Measurements from ENCODE around the gene VMO1.

The VMO1 gene

DNA sequence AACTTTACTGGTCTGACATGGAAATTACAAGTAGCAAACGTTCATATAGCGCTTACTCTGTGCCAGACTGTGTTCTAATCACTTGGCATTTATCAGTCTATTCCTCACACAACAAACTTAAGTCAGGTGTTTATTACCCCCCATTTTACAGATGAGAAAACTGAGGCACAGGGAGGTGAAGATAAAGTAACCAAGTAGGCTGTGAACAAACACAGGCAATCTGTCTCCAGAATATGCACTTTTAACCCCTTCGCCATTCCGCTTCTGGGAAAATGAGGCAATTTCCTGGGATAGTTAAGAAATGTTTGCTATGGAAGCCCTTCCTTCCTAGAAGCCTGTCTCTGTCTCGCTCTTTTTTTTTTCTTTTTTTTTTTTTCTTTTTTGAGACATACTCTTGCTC lies 34.2 kb downstream of the VMO1 start:
- TF ChIP-seq, protein P1, sequence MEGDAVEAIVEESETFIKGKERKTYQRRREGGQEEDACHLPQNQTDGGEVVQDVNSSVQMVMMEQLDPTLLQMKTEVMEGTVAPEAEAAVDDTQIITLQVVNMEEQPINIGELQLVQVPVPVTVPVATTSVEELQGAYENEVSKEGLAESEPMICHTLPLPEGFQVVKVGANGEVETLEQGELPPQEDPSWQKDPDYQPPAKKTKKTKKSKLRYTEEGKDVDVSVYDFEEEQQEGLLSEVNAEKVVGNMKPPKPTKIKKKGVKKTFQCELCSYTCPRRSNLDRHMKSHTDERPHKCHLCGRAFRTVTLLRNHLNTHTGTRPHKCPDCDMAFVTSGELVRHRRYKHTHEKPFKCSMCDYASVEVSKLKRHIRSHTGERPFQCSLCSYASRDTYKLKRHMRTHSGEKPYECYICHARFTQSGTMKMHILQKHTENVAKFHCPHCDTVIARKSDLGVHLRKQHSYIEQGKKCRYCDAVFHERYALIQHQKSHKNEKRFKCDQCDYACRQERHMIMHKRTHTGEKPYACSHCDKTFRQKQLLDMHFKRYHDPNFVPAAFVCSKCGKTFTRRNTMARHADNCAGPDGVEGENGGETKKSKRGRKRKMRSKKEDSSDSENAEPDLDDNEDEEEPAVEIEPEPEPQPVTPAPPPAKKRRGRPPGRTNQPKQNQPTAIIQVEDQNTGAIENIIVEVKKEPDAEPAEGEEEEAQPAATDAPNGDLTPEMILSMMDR (conservative IDR thresholded peaks at IDR 0.05), result no peak
- no peak overlapping the region for H3K27ac ChIP-seq

- no peak overlapping the region for H3K27ac ChIP-seq
- TF ChIP-seq, protein P1 (conservative IDR thresholded peaks at IDR 0.05), result no peak
Observed at GRCh38 chr17:4750606-4751005, 35.6 kb downstream of the VMO1 start.

GRCh38 chr17:4748686-4749085 lies 37.5 kb downstream of the VMO1 start:
- no peak overlapping the region for H3K27ac ChIP-seq
- TF ChIP-seq, protein P1 (conservative IDR thresholded peaks at IDR 0.05), result no peak

- no peak overlapping the region for H3K27ac ChIP-seq
- TF ChIP-seq, protein P1 (conservative IDR thresholded peaks at IDR 0.05), result no peak
Observed at GRCh38 chr17:4747847-4748246, 38.3 kb downstream of the VMO1 start.

- H3K27ac ChIP-seq, result no peak overlapping the region
- TF ChIP-seq, protein P1 (conservative IDR thresholded peaks at IDR 0.05), result no peak
Observed at GRCh38 chr17:4744999-4745969, 40.9 kb downstream of the VMO1 start.

- TF ChIP-seq, protein P1 (conservative IDR thresholded peaks at IDR 0.05), result no peak
- H3K27ac ChIP-seq, result no peak overlapping the region
Observed at GRCh38 chr17:4743898-4744297, 42.3 kb downstream of the VMO1 start.

GRCh38 chr17:4743216-4743615 lies 42.9 kb downstream of the VMO1 start:
- H3K27ac ChIP-seq, result no peak overlapping the region
- TF ChIP-seq, protein P1 (conservative IDR thresholded peaks at IDR 0.05), result no peak

Data from VCaP (cell line).